Activated CD4-positive, alpha-beta memory T cell treated with anti-CD3 and anti-CD28 coated beads, Interleukin-2, amount 10 ng/mL, durations not matched to agents 7 days and 5 days (primary cell): ENCODE data around the gene TAB2. TPM values are rescaled to one million over a fixed set of nuclear protein-coding genes. Genes with fewer than 3 reads are reported as not detected.

Source experiments
- CTCF ChIA-PET: fragments of 350-600 bp; sonication (Branson Sonifier 250); formaldehyde crosslinking; loops from one replicate; lab custom pipeline; 2021; ENCODE audit warnings: antibody characterized with exemption, inconsistent platforms; lab: Charles Lee
- POLR2A ChIA-PET: fragments of 350-600 bp; sonication (Branson Sonifier 250); formaldehyde crosslinking; loops from one replicate; lab custom pipeline; 2021; ENCODE audit warnings: antibody characterized with exemption; lab: Charles Lee
- DNase-seq: peaks from one replicate; pipeline ENCODE4 v3.0.0-alpha.2; 2020
- H3K27ac Mint-ChIP-seq: one replicate; pipeline ENCODE4 v1.8.0; 2021; ENCODE audit warnings: mild to moderate bottlenecking, mixed read lengths
- H3K27me3 Mint-ChIP-seq: one replicate; pipeline ENCODE4 v1.8.0; 2021; ENCODE audit warnings: mixed read lengths
- H3K36me3 Mint-ChIP-seq: one replicate; pipeline ENCODE4 v1.8.0; 2021; ENCODE audit warnings: low read depth, mixed read lengths
- H3K4me1 Mint-ChIP-seq: one replicate; pipeline ENCODE4 v1.8.0; 2021; ENCODE audit warnings: mixed read lengths
- H3K4me3 Mint-ChIP-seq: one replicate; pipeline ENCODE4 v1.8.0; 2021; ENCODE audit warnings: mild to moderate bottlenecking, mixed read lengths
- H3K9me3 Mint-ChIP-seq: one replicate; pipeline ENCODE4 v1.8.0; 2021; ENCODE audit warnings: mixed read lengths
- total RNA-seq, 2 experiments: library from RNA; stranded (reverse); gene quantifications; one replicate each; pipeline ENCODE4 v1.2.3, GENCODE V29; 2021

Gene TAB2, protein sequence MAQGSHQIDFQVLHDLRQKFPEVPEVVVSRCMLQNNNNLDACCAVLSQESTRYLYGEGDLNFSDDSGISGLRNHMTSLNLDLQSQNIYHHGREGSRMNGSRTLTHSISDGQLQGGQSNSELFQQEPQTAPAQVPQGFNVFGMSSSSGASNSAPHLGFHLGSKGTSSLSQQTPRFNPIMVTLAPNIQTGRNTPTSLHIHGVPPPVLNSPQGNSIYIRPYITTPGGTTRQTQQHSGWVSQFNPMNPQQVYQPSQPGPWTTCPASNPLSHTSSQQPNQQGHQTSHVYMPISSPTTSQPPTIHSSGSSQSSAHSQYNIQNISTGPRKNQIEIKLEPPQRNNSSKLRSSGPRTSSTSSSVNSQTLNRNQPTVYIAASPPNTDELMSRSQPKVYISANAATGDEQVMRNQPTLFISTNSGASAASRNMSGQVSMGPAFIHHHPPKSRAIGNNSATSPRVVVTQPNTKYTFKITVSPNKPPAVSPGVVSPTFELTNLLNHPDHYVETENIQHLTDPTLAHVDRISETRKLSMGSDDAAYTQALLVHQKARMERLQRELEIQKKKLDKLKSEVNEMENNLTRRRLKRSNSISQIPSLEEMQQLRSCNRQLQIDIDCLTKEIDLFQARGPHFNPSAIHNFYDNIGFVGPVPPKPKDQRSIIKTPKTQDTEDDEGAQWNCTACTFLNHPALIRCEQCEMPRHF
- total RNA-seq, result 100 to 1,000 TPM; 169 to 170 TPM

DNA sequence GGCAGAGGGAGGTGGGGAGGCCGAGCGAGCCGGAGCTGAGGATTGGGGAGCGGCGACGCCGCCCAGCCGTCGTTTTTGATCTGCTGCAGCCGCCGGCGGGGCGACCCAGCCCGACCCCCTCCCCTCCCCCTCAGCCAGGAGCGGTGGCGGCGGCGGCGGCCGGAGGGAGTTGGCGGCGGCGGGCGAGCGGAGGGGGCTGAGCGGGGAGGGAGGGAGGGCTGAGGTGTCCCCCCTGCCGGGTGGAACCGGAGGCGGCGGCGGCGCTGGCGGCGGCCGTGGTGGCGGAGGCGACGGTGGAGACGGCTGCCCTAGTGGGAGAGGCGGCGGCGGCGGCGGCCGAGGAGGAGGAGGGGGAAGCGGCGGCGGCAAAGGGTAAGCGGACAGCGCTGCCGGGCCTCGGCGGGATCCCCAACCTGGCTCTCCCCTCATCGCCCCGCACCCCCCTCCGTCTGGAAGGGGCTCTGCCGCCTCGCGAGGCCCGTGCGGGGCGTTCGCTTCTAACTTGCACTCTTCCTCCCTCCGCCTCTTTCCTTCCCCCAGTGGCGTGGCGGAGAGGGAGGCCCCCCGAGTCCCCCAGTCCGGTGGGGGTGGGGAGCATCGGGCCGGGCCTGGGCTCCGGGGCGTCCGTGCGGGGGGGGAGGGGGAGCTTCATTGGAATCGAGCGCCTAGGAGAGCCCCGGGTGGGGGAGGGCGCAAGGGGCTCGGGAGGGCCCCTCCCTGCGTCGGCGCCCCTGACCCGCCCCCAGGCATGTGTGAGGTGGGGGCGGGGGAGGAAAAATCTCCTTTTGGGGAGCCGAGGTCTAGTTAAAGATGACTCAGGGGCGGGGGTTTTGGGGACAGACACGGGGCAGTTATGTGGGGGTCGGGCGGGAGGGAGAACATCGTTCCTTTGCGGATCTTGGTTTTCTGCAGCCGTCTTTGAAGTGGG, at the start of gene TAB2:
Gene TAB2, plus strand, starts transcription at position 69 of the 928 bp plus-strand sequence. CDS start 52,286 bp downstream, outside the sequence.
- H3K4me3 Mint-ChIP-seq, result peak within 1 kb of the TSS; percentile 84
- H3K36me3 Mint-ChIP-seq, result peaks cover 50% of the 10 kb centered on the region
- H3K27me3 Mint-ChIP-seq, result no peaks in the 10 kb centered on the region
- ChIA-PET POLR2A (interaction anchor here (0.6 to 14.4 kb wide), 44 partner anchors 9 to 287 kb away, joined by 3 to 259 read pairs (median 4); no protein-coding TSS in a partner anchor), CTCF (interaction anchor here (0.8 to 2.1 kb wide), 6 partner anchors 164 to 287 kb away, joined by 3 to 8 read pairs (median 4); no protein-coding TSS in a partner anchor)
- peaks cover 3% of the 10 kb centered on the region for H3K9me3 Mint-ChIP-seq
- peaks cover 36% of the 10 kb centered on the region for H3K4me1 Mint-ChIP-seq
- H3K27ac Mint-ChIP-seq, result peak within 1 kb of the TSS; percentile 90
- DNase-seq, result peak; percentile 79

DNA sequence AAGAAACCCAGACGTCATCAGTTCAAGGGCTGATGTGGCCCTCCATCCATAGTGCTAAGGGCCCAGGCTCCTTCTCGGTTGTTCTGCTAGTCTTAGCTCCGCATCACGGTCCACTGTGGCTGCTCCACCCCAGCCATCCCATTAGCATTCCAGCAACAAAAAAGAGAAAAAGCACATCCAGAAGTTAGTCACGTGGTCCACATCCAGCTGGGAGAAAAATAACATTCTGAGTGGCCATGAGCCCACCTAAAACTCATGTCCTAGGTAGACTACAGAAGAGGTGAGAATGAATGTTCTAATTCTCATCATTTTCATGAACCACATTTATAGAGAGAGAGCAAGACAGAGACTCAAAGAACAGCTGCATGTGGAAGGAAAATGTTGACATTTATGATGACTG, 49.4 kb upstream of the TAB2 start:
- CTCF ChIA-PET, result no interaction called here
- POLR2A ChIA-PET, result no interaction called here
- H3K4me1 Mint-ChIP-seq, result peaks cover 42% of the 10 kb centered on the region
- H3K27ac Mint-ChIP-seq, result no peak overlapping the region
- no peak for DNase-seq
- H3K36me3 Mint-ChIP-seq, result peaks cover 4% of the 10 kb centered on the region
- H3K9me3 Mint-ChIP-seq, result peaks cover 6% of the 10 kb centered on the region
- peaks cover 2% of the 10 kb centered on the region for H3K27me3 Mint-ChIP-seq
- no peak overlapping the region for H3K4me3 Mint-ChIP-seq

DNA sequence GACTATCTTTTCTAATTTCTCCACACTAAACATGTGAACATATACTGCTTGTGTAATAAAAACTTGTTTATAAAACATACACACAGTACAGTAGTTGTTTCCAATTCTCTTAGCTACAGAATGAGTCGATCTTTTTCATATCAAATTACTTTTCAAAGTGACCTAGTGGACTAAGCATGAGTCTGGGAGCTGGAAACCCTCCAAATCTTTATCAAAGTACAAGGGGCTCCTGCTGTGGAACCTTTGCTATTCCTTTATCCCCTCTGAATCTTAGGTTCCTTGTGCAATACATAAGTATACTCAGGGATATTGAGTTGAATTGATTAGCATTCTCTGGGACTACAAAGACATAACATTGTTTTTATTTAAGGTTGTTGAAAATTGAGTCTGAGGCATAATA, 48.7 kb upstream of the TAB2 start:
- peaks cover 48% of the 10 kb centered on the region for H3K4me1 Mint-ChIP-seq
- DNase-seq, result no peak
- peaks cover 10% of the 10 kb centered on the region for H3K36me3 Mint-ChIP-seq
- no peak overlapping the region for H3K4me3 Mint-ChIP-seq
- ChIA-PET CTCF (no interaction called here), POLR2A (no interaction called here)
- H3K9me3 Mint-ChIP-seq, result peaks cover 8% of the 10 kb centered on the region
- no peak overlapping the region for H3K27ac Mint-ChIP-seq
- H3K27me3 Mint-ChIP-seq, result peaks cover 2% of the 10 kb centered on the region

DNA sequence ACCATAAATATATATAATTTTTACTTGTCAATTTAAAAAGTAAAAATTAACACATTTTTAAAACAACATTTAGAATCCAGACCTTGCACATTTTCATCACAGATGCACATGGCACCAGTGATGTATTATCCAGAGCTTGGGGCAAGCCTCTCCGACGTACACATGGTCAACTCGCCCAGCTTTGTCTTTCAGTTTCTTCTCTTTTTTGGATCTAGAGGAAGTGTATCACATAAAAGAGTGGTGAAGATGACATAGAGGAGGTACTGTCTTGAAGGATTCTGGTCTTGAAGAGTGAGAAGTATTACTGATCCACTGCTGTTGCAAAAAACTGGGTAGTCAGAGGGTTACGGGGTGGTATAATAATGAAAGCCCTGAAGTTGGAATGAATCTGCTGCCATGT, 46.9 kb upstream of the TAB2 start:
- POLR2A ChIA-PET, result interaction anchor here (1.7 to 1.9 kb wide), 3 partner anchors 14 to 123 kb away, joined by 3 to 7 read pairs (median 4); partner anchors contain the start of gene TAB2
- CTCF ChIA-PET, result interaction anchor here (1.4 kb wide), 1 partner anchor 81 kb away, joined by 4 read pairs; no protein-coding TSS in a partner anchor
- peaks cover 2% of the 10 kb centered on the region for H3K27me3 Mint-ChIP-seq
- DNase-seq, result no peak
- no peak overlapping the region for H3K27ac Mint-ChIP-seq
- peaks cover 11% of the 10 kb centered on the region for H3K36me3 Mint-ChIP-seq
- H3K9me3 Mint-ChIP-seq, result peaks cover 10% of the 10 kb centered on the region
- H3K4me3 Mint-ChIP-seq, result no peak overlapping the region
- peaks cover 42% of the 10 kb centered on the region for H3K4me1 Mint-ChIP-seq

DNA sequence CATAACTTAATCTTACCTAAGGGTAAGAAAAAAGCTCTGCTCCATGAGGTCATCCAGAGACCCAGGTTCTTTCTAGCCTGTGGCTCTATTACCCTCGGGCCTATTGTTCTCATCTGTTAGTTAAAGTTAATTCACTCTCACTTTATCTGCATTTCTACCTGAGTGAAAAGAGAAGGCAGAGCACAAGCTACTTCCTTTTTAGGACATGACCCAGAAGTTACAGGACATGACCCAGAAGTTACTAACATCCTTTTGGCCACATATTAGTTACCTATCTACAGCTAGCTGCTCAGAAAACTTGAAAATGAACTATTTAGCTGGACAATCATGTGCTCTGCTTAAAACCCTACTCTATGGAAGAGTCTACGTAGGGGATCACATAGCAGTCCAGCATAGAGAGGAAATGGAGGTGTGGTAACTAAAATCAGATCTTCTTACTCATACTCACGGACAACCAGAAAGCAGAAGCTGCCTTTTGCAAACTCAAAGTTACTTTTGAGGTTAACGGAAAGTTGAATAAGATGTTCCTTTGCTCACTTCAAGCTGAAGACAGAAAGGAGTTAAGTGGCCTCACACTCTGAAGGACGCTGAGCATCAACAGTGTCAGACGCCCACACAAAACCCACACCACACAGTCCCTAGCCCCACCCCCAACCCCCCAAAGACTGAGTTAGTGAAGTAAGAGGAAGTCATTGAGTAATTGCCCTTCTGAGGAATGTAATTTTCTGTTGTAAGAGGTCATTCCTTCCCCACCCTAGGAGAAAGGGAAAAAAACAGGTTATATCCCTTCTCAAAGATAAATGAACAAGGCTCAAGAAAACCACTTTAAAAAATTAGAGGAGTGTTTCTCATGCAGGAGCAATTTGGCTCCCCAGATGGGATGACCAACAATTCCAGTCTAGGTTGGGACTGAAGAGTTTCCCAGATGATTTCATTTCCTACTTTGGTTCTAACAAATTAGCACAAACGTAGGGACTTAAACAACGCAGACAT, 45.9 kb upstream of the TAB2 start:
- CTCF ChIA-PET, result interaction anchor here (0.8 to 1.4 kb wide), 2 partner anchors 45 to 82 kb away, joined by 3 to 4 read pairs; no protein-coding TSS in a partner anchor
- Mint-ChIP-seq H3K27ac (peak overlapping the region; percentile 83), H3K4me1 (peaks cover 39% of the 10 kb centered on the region), H3K36me3 (peaks cover 11% of the 10 kb centered on the region), H3K4me3 (peak overlapping the region; percentile 21), H3K27me3 (peaks cover 2% of the 10 kb centered on the region), H3K9me3 (peaks cover 11% of the 10 kb centered on the region)
- peak; percentile 45 for DNase-seq
- POLR2A ChIA-PET, result interaction anchor here (0.8 to 1.9 kb wide), 6 partner anchors 13 to 239 kb away, joined by 3 to 7 read pairs (median 4); partner anchors contain the start of gene TAB2

DNA sequence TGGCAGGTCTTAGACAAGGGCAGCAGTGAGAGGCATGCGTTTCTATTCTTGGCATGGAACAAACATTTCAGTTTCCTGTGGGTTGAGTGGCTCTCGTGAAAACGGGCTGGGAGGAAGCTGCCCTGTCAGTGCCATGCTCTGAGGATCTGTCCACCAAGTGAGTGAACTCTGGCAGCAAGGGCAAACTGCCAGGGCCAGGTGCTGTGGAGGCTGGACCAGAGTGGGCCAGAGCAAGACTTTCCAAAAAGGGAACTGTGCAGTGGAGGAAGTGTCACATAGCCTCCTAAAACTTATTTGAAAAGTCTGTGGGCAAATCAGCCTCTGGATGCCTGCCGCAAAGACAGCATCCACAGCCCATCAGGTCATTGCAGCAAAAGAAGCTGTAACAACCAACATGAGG, 44.2 kb upstream of the TAB2 start:
- no peaks in the 10 kb centered on the region for H3K27me3 Mint-ChIP-seq
- H3K4me3 Mint-ChIP-seq, result no peak overlapping the region
- peaks cover 11% of the 10 kb centered on the region for H3K9me3 Mint-ChIP-seq
- ChIA-PET POLR2A (interaction anchor here (0.8 to 1.1 kb wide), 4 partner anchors 9 to 46 kb away, joined by 3 to 4 read pairs (median 3); no protein-coding TSS in a partner anchor), CTCF (no interaction called here)
- peak overlapping the region; percentile 61 for H3K27ac Mint-ChIP-seq
- peaks cover 11% of the 10 kb centered on the region for H3K36me3 Mint-ChIP-seq
- DNase-seq, result no peak
- peaks cover 39% of the 10 kb centered on the region for H3K4me1 Mint-ChIP-seq

DNA sequence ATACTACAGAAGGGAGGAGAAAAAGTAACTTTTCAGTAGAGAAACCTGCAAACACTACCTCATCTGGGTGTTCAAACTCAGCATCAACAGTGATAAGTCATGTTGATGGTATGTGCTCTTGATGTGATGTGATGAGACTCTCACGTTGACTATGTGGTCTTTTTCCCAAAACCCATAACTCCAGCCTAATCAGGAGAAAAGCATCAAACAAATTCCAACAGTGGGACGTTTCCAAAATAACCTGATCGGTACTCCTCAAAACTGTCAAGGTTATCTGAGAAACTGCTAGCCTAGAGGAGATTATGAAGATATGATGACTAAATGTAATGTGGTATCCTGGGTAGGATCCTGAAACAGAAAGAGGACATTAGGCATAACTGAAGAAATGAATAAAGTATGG, 41.9 kb upstream of the TAB2 start:
- CTCF ChIA-PET, result no interaction called here
- H3K36me3 Mint-ChIP-seq, result peaks cover 17% of the 10 kb centered on the region
- H3K4me3 Mint-ChIP-seq, result no peak overlapping the region
- H3K4me1 Mint-ChIP-seq, result peaks cover 58% of the 10 kb centered on the region
- POLR2A ChIA-PET, result no interaction called here
- peaks cover 24% of the 10 kb centered on the region for H3K9me3 Mint-ChIP-seq
- no peaks in the 10 kb centered on the region for H3K27me3 Mint-ChIP-seq
- no peak overlapping the region for H3K27ac Mint-ChIP-seq
- DNase-seq, result no peak

DNA sequence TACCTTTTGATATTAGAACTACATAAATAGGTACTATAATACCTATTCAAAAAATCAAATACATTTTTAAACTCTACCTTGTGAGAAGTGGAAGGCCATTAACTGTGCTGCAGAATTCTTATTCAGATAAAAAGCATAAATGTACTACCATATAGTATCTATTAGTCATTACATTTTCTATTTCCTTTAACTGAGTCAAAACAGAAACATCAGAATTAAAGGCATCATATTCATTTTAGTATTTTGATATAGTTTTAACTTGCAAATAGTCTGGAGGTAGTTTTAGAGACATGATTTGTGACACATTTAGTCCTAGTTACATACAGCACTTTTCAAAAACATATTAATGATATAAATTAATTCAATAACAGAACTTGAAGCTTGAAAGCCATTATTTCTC, 39.9 kb upstream of the TAB2 start:
- Mint-ChIP-seq H3K36me3 (peaks cover 15% of the 10 kb centered on the region), H3K27me3 (no peaks in the 10 kb centered on the region), H3K9me3 (peaks cover 22% of the 10 kb centered on the region), H3K4me3 (no peak overlapping the region), H3K27ac (no peak overlapping the region), H3K4me1 (peaks cover 40% of the 10 kb centered on the region)
- POLR2A ChIA-PET, result no interaction called here
- no peak for DNase-seq
- CTCF ChIA-PET, result no interaction called here

DNA sequence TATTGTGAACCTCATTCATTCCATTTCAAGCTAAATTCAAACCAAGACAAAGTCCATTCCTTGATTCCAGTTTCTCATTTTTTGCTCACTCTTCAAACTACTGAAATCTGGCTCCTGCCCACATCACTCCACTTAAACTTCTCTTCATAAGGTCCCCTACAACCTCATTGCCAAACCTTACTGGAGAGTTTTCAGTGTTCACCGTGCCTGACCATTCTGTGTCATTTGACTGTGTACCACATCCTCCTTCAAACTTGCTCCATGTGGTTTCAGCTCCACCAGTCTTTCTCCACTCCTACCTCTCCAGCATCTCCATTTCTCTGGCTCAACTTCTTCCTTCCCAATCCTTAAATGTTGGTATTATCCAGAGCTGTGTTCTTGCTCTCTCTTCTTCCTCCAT, 38.5 kb upstream of the TAB2 start:
- ChIA-PET POLR2A (interaction anchor here (1.6 kb wide), 1 partner anchor 44 kb away, joined by 4 read pairs; no protein-coding TSS in a partner anchor), CTCF (no interaction called here)
- Mint-ChIP-seq H3K36me3 (peaks cover 7% of the 10 kb centered on the region), H3K4me1 (peaks cover 30% of the 10 kb centered on the region), H3K9me3 (peaks cover 18% of the 10 kb centered on the region), H3K4me3 (no peak overlapping the region), H3K27ac (no peak overlapping the region), H3K27me3 (no peaks in the 10 kb centered on the region)
- DNase-seq, result no peak

DNA sequence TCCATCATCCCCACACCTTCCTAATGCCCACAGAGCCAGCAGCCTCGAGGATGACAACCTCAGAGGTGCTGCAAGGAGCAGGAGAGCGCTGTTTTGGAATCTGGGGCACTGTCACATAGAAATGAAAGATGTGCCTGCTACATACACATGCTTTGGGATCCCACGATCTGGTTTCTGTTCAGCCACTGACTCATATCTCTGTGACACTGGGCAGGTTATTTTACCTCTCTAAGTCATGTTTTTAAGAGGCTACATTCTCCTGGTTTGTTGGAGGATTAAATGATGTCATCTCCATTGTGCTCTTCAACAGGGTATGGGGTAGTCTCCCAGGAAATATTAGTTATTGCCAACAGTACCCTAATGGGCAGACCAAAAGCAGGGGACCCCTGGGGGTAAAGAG, 32.6 kb upstream of the TAB2 start:
- H3K4me1 Mint-ChIP-seq, result peaks cover 35% of the 10 kb centered on the region
- no peak overlapping the region for H3K4me3 Mint-ChIP-seq
- H3K9me3 Mint-ChIP-seq, result peaks cover 6% of the 10 kb centered on the region
- H3K36me3 Mint-ChIP-seq, result peaks cover 7% of the 10 kb centered on the region
- POLR2A ChIA-PET, result interaction anchor here (1.0 to 1.1 kb wide), 2 partner anchors 14 to 200 kb away, joined by 4 read pairs; no protein-coding TSS in a partner anchor
- no peaks in the 10 kb centered on the region for H3K27me3 Mint-ChIP-seq
- no peak for DNase-seq
- peak overlapping the region; percentile 66 for H3K27ac Mint-ChIP-seq
- CTCF ChIA-PET, result no interaction called here

DNA sequence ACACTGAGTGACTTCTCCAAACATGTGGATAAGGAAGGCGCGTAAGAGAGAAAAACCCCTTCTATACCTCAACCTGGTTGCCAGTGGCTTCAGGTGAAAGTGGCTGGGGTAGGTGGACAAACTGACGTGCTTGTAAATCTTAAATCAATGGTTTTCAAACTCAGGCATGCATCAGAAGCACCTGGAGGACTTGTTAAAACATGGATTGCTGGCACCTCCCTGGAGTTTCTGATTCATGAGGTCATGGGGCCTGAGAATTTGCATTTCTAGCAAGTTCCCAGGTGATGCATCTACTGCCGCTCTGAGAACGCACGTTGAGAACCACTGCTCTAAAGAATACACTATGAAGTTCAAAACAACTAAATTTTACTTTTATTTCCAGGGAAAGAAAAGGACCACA, 31.9 kb upstream of the TAB2 start:
- no peaks in the 10 kb centered on the region for H3K27me3 Mint-ChIP-seq
- H3K4me1 Mint-ChIP-seq, result peaks cover 31% of the 10 kb centered on the region
- ChIA-PET POLR2A (interaction anchor here (1.1 kb wide), 1 partner anchor 14 kb away, joined by 4 read pairs; no protein-coding TSS in a partner anchor), CTCF (no interaction called here)
- DNase-seq, result no peak
- no peak overlapping the region for H3K27ac Mint-ChIP-seq
- H3K4me3 Mint-ChIP-seq, result no peak overlapping the region
- H3K9me3 Mint-ChIP-seq, result peaks cover 3% of the 10 kb centered on the region
- H3K36me3 Mint-ChIP-seq, result peaks cover 4% of the 10 kb centered on the region
